NCI-H345 treated with DMSO at 0.1 percent for 48 hours (cell line): ENCODE results near the gene KCNG2.

ENCODE experiments used
- DNase-seq: peaks from one replicate; lab custom pipeline; 2025; ENCODE audit not compliant: unreplicated experiment; lab: John Stamatoyannopoulos, UW

The KCNG2 gene

GRCh38 chr18:79784071-79784913 lies 13.4 kb upstream of the KCNG2 start:
- DNase-seq, result no peak

GRCh38 chr18:79784965-79785770 lies 12.6 kb upstream of the KCNG2 start:
- no peak for DNase-seq

- no peak for DNase-seq
These were observed 11.9 kb upstream of the KCNG2 start for GRCh38 chr18:79785831-79786230.

DNA sequence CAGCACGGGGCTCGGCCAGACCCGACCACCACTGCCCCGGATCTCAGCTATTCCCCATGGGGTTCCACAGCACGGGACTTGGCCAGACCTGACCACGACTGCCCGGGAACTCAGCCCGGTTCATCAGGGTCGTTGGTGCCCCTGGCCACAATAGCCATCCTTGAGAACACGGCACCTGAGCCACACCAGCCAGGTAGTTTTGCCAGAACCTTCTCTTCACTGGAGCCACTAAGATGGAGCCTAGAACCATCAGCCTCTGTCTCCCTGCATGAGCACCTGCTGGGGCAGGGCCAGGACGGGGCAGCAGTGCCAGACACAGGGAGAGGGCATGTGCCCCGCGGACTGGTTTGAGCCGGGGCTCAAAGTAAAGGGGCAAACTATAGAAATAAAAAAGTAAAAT lies 11.4 kb upstream of the KCNG2 start:
- DNase-seq, result no peak

DNA sequence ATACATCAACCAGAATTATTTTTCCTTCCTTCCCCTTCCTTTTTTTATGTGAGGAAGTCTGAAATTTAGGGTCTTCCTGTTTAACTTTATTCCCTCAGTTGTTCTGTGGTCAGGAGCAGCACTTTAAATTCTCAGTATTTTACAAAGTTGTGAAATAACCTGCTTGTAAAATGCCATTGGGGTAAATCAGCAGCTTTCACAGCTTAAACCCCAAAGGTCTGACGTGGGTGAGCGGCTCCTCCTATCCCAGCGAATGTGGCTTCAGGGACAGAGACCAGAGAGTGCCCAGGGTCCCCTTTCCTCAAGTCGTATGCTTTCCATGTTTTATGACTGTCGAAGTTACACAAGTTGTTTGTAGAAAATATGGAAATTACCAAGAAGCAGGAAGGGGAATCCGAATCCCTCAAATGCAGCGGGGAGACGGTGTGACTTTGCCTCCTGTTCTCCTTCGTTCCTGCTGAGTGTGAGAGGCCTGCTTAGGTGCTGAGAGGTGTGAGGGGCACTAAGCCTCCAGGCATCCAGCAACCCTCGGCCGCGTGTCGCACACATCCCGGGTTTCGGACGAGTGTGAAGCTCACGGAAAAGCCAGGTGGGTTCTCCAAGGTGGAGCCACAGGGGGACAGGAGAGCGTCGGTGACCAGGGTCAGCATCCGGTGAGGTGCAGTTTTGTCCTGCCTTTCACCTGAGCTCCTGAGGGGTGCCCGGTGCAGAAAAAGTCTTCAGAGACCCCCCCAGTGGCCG lies 10.8 kb upstream of the KCNG2 start:
- no peak for DNase-seq

DNA sequence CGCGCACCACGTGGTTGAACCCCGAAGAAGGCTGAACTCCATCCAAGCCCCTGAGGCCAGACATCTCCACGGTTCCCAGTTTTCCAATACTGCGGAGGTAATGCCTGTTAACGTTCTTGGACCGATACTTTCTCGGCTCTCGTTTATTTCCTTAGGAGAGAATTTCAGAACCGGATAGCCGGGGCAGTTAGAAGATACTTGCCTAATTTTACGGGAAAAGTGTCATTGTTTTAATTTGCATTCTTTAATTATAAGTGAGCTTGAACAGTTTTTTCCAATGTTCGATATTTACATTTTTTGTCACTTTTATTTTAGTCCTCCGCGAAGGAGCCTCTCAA lies 10.2 kb upstream of the KCNG2 start:
- DNase-seq, result no peak

- DNase-seq, result no peak
These were observed 9.6 kb upstream of the KCNG2 start for GRCh38 chr18:79787865-79788733.

DNA sequence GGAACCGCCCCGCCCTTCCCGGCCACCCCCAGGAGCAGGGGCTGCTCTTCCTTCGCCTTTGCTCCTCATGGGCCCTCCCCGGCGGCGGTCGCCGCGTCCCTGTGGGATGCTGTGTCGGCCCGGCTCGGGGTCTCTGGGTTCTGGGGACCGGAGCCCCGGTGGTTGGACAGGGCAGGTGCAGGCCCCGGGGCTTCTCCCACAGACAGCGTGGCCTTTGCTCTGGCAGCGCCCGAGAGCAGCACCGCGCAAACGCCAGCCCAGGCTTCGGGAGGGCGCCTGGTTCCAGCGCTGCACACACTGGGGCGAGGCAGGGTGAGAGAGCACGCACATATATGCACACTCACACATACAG lies 9.0 kb upstream of the KCNG2 start:
- no peak for DNase-seq

- DNase-seq, result no peak
These were observed 8.4 kb upstream of the KCNG2 start for GRCh38 chr18:79789091-79789891.

- DNase-seq, result peak; percentile 70
These were observed 7.5 kb upstream of the KCNG2 start for GRCh38 chr18:79789901-79790890.

DNA sequence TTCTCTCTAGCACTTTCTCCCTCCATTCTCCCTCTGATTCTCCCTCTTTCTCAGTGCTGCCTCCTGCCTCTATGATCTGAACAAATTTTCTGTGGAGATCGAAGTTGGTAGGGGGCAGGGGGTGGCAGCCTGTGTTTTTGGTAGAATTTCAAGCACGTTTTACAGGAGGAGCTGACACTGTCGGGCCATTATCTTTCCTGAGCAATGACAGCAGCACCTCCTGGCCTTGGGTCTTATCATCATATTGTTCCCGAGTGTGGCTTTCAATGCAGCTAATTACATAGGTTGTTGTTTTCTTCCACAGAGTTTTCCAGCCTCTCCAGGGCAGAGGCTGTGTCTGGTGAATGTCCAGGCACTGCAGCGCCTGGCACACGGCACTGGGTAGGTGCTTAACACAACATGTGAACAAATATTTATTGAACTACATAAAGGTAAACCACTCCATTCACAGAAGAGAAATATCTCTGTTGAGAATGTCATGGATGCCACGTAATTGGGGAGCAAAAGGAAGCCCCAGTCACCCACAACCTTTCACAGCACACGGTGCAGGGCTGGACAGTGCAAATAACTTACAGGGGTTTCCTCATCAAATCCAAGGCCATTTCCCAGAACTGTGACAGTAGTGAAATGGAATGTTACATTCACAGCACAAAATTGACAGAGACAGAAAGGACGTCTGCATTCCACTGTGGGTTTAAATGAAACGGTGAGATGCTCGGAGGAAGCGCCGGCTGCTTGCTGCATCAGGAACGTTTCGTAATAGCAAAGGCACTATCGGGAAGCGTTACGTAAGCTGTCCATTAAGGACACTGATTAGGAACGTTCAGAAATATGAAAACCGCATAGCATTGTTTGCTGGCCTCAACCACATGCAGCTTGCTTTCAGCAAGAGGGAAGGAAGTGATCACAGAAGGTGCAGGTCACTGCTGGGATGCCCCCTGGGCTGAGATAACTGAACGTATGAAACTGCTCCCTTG lies 6.5 kb upstream of the KCNG2 start:
- peak; percentile 26 for DNase-seq

DNA sequence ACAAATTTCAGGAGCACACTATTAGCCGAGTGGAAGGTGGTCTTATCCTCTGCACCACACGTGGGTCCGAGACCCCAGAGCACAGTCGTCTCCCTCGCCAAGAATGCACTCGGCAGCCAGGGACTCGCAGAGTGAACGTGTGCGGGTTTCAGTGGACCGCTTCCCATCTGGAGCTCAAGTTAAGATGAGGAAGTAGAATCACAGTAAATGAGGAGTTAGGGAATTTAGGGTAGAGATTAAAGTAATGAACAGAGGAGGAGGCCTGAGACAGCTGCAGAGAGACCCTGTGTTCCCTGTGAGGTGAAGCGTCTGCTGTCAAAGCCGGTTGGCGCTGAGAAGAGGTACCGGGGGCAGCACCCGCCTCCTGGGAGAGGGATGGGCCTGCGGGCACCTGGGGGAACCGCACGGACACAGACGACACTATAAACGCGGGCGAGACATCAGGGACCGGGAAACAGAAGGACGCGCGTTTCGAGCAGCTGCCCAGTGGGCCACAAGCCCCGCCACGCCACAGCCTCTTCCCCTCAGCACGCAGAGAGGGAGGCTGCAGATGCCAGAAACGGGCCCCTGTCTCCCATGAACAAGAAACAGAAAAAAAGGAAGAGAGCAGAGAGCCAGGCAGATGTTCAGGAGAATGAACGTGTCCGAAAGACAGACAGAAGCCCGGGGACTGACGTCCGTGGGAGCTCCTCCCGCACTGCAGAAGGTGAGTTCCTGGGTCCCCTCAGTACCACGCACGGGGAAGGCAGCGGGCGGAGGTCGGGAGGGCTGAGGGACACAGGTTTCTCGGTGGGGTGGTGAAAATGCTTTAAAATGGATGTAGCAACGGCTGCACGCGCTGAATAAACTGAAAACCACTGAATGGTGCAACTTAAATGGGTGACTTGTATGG lies 5.4 kb upstream of the KCNG2 start:
- DNase-seq, result no peak

DNA sequence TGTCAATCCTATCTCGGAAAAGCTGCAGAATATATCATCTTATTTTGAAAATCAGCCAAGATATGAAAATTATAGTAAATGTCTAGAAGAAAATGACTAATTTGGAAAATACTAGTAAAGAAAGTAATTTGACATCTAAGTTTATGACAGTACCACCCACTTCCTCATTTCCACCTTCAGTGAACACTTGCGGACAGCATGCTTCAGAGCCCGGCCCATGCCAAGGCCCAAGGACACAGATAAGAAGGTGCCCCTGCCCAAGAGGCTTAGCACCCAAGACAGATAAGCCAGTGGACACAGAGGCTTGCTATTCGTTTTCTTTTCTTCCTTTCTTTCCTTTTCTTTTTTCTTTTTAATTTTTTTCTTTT lies 4.8 kb upstream of the KCNG2 start:
- DNase-seq, result no peak

DNA sequence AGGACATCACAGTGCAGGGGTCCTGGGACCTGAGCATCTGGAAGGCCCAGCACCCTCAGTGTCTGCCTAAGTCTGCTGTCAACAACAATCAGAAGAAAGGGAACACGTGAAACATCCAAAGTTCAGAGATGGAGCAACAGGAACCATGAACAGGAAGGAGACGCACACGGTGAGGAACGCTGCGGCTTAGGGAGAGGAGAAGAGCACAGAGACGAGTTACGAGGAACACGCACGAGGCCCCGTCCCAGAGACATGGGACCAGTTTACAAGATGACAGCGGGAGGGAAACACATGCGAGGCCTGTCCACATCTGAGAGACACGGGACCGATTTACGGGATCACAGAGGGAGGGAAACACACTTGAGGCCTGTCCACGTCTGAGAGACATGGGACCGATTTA lies 2.9 kb upstream of the KCNG2 start:
- DNase-seq, result no peak

DNA sequence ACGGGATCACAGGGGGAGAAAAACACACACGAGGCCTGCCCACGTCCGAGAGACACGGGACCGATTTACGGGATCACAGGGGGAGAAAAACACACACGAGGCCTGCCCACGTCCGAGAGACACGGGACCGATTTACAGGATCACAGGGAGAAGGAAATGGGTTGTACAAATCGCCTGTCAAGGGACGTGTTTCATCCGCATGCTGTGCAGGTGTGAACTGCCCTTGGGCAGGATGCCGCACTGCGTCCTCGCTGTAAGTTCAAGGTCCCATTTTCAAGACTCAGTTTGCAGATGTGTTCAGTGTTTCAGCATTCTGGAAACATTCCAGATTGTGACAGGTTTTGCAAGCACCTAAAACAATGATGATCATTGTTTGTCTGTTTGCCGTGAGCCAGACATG lies 2.3 kb upstream of the KCNG2 start:
- no peak for DNase-seq

DNA sequence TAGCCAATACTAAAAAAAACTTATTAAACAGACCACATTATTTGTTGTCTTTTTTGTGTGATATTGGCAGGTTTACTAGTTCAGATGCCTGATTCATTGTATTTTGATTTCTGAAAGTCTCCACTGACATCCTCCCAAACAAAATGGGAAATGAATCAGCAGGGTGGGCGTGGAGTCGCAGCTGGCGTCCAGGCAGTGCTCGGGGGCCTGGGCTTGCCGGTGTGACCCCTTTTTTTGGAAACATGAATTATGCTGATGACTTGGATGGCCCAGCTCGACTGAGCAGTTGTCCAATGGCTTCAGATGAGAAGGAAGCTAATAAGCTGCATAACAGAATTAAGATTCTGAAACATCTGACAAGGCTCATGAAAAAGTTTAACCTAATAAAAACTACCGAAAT lies 1.7 kb upstream of the KCNG2 start:
- DNase-seq, result no peak
